HG03159 (cell line): ENCODE data around the gene TMEM209.
A peak's percentile ranks its signal among the peaks of the same experiment; 100 is the strongest.
"Not testable (repeated sequence)": the region's sequence is repeated elsewhere in the genome, so short reads cannot be mapped to it uniquely, and the experiment has no call there.

Experiments used
- ATAC-seq: cut with Tn5 transposase; IDR thresholded peaks from one replicate; pipeline ENCODE4 v1.9.1; 2021; ENCODE audit warnings: mild to moderate bottlenecking, moderate library complexity; ENCODE audit not compliant: unreplicated experiment

The TMEM209 gene

DNA sequence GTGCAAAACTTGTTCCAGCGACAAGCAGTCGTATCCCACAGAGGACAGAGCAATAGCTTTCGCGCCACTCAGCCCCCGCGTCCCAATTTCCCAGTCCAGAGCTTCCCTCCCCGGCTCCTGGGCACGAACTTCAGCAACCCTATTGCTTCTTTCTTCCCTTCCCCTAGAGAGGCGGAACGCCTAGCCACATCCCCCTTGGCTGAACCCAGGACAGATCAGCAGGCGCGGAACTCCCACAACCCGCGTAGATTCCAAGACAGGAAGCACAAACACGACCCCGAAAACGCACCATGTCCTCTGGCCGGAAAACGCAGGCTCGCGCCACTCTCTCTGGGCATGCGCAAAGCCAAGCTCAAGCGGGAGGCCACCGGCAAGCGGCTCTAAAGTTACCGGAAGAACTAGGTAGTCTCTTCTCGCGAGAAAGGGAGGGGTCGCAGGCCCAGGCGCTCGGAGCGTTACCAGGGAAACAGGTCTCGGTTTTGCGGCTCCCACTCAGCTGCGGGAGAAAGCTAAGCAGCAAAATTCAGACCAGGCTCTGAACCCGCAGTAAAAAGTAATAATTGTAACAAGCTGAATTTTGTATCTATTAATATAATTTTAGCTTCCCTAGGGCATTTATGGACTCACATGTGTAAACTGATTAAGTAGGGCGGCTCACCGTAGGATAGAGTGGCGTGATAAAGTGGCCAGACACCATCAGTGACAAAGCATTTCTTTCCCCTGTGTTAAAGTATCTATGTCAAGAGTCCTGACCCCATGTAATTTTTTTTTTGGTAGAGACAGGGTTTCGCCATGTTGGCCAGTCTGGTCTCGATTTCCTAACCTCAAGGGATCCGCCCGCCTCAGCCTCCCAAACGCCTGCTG, at the start of gene TMEM209:
Gene TMEM209, minus strand, starts transcription at position 323 of the 864 bp plus-strand sequence. Its CDS starts 31 bp downstream, at position 292.
- ATAC-seq, result peak; percentile 95

DNA sequence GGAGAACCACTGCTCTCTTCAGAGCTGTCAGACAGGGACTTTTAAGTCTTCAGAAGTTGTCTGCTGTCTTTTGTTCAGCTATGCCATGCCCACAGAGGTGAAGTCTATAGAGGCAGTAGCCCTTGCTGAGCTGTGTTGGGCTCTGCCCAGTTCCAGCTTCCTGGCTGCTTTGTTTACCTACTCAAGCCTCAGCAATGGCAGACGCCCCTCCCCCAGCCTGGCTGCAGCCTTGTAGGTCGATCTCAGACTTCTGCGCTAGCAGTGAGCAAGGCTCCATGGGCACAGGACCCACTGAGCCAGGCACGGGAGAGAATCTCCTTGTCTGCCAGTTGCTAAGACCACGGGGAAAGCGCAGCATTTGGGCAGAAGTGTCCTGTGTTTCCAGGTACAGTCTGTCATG, 49.3 kb upstream of the TMEM209 start:
- ATAC-seq, result no peak

DNA sequence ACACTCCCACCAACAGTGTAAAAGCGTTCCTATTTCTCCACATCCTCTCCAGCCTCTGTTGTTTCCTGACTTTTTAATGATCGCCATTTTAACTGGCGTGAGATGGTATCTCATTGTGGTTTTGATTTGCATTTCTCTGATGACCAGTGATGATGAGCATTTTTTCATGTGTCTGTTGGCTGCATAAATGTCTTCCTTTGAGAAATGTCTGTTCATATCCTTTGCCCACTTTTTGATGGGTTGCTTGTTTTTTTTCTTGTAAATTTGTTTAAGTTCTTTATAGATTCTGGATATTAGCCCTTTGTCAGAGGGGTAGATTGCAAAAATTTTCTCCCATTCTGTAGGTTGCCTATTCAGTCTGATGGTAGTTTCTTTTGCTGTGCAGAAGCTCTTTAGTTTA, 44.4 kb upstream of the TMEM209 start:
- not testable (repeated sequence) for ATAC-seq

- ATAC-seq, result not testable (repeated sequence)
Measured at GRCh38 chr7:130248842-130249241, 43.6 kb upstream of the TMEM209 start.

DNA sequence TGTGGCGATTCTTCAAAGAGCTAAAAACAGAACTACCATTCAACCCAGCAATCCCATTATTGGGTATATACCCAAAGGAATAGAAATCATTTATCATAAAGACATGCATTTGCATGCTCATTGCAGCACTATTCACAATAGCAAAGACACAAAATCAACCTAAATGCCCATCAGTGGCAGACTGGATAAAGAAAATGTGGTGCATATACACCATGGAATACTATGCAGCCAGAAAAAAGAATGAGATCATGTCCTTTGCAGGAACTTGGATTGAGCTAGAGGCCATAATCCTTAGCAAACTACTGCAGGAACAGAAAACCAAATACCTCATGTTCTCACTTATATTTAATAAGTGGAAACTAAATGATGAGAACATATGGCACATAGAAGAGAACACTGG, 41.3 kb upstream of the TMEM209 start:
- ATAC-seq, result not testable (repeated sequence)

DNA sequence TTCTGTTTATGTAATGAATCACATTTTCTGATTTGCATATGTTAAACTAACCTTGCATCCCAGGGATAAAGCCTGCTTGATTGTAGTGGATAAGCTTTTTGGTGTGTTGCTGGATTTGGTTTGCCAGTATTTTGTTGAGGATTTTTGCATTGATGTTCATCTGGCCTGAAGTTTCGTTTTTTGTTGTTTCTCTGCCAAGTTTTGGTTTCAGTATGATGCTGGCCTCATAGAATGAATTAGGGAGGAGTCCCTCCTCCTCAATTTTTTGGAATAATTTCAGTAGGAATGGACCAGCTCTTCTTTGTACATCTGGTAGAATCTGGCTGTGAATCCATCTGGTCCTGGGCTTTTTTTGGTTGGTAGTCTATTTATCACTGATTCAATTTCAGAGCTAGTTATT, 38.3 kb upstream of the TMEM209 start:
- ATAC-seq, result not testable (repeated sequence)

GRCh38 chr7:130242198-130243014, 37.2 kb upstream of the TMEM209 start:
- ATAC-seq, result no peak

GRCh38 chr7:130240240-130240639, 35.0 kb upstream of the TMEM209 start:
- no peak for ATAC-seq

- not testable (repeated sequence) for ATAC-seq
Measured at GRCh38 chr7:130236361-130236760, 31.2 kb upstream of the TMEM209 start.

- no peak for ATAC-seq
Measured at GRCh38 chr7:130234078-130234477, 28.9 kb upstream of the TMEM209 start.

DNA sequence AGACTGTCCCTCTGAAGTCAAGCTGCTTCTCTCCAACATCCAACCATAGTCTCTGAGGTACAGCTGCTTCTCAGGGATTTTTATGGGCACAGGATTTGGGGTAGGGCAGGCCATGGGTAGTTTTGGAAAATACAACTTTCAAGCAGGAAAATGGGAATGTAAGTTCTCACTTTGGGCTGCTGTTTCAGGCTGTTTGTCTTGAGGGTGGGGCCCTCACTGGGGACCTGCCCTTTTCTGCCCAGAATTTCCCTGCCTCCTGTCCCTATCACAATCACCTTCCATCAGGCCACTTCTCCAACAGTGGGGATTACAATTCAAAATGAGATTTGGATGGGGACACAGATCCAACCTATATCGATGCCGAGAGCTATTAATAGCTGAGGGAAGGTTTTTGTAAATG, 27.0 kb upstream of the TMEM209 start:
- ATAC-seq, result no peak

DNA sequence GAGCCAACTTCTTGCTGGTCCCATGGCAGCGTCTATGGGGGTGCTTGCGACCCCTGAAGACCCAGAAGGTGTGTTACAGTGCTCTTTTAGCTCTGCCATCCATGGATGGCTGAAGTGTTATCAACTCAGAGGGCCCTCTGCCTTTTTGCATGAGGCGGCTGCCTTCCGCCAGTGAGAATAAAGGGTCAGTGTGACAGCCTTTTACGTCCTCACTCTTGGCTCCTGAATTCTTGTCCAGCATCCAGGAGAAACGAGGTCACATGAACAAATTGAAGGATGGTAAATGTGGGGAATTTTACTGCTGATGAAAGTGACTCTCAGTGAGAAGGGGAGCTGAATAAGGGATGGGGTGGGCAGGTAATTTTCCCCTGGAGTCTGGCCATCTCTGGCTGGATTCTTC, 26.6 kb upstream of the TMEM209 start:
- ATAC-seq, result no peak

- ATAC-seq, result not testable (repeated sequence)
Measured at GRCh38 chr7:130229981-130230380, 24.8 kb upstream of the TMEM209 start.

- no peak for ATAC-seq
Measured at GRCh38 chr7:130228840-130229502, 23.8 kb upstream of the TMEM209 start.

DNA sequence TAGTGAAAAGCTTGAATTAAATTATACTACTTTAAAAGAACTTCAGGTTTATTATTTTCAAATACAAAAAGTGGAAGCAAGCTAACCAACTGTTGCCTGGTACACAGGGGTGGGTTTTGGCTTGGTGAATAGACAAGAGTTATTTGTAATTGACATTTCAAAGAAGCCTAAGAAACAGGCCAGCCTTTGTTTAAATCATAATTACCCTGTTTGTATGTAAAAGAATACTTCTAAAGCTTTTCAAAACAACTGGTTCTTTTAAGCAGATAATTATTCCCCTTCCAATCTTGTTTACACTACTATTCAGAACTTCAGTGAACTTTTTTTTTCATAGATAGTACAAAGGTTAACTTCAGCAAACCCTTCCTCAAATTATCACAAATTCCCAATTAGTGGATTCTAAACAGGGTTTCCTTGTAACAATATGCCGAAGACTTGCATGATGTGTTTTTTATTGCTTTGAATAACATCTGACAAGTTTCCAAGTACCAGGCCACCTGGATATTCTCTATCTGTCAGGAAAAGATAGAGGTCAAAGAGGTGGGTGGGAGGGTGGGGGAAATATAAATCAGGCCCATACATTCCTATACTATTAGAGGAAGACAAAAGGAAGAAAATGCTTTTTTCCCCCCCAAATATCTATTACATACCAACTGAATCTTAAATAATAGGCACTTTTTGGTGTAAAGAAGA, 22.8 kb upstream of the TMEM209 start:
- ATAC-seq, result no peak

DNA sequence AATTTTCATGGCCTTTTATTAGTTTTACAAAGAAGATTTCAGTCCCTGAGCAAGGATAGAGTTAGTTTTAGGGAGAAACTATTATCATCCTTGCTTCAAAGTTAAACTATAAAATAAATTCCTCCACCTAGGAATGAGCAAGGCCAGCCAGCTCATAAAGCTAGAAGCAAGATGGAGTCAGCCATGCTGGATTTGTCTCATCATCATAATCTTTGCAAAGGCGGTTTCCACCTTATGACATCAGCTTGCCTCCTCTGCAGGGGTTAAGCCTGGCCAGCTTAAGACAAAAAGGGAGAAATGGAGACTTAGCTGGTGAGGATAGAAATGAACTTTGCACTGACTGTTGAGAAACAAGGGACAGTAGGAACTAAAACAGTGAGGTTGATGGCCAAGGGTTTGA, 21.1 kb upstream of the TMEM209 start:
- ATAC-seq, result no peak

- not testable (repeated sequence) for ATAC-seq
Measured at GRCh38 chr7:130224923-130225322, 19.7 kb upstream of the TMEM209 start.

- no peak for ATAC-seq
Measured at GRCh38 chr7:130224210-130224609, 19.0 kb upstream of the TMEM209 start.

GRCh38 chr7:130223646-130224045, 18.4 kb upstream of the TMEM209 start:
- no peak for ATAC-seq

- no peak for ATAC-seq
Measured at GRCh38 chr7:130221746-130222145, 16.5 kb upstream of the TMEM209 start.

DNA sequence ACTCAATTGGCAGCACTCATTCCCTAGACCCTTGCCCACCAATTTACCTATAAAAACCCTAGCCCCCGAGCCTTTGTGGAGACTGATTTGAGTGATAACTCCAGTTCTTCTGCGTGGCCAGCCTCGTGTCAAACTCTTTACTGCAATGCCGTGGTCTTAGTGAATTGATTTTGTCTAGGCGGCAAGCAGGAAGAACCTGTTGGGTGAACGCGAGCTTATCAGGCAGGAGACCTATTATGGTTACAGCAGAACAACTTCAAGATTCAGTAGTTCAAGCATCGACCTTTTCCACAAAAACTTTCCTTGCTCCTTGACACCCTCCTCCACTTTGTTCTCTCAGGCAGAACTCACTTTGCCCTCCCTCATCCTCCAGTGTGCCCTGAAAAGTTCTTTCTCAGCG, 14.7 kb upstream of the TMEM209 start:
- no peak for ATAC-seq
